NCI-H1105 treated with DMSO at 0.1 percent for 48 hours (cell line): ENCODE measurements around the gene SEPTIN1.
A peak's percentile ranks its signal among the peaks of the same experiment; 100 is the strongest.
"Not testable (repeated sequence)": the region's sequence is repeated elsewhere in the genome, so short reads cannot be mapped to it uniquely, and the experiment has no call there.

Source experiments
- DNase-seq: peaks from one replicate; lab custom pipeline; 2025; lab: John Stamatoyannopoulos, UW

SEPTIN1 gene

GRCh38 chr16:30357715-30358576, 24.4 kb downstream of the SEPTIN1 start:
- DNase-seq: no peak

GRCh38 chr16:30357085-30357714, 25.2 kb downstream of the SEPTIN1 start:
- DNase-seq: no peak

- DNase-seq: peak; percentile 43
Observed at GRCh38 chr16:30356401-30357084, 25.8 kb downstream of the SEPTIN1 start.

GRCh38 chr16:30355954-30356308, 26.4 kb downstream of the SEPTIN1 start:
- no peak for DNase-seq

GRCh38 chr16:30355144-30355953, 27.0 kb downstream of the SEPTIN1 start, which contains the start of gene CD2BP2:
CD2BP2 (minus strand) TSS chr16:30355308; CDS start chr16:30354681, 627 bp downstream.
- DNase-seq: peak; percentile 97

- DNase-seq: no peak
Observed at GRCh38 chr16:30354423-30355143, 27.8 kb downstream of the SEPTIN1 start.

- DNase-seq: no peak
Observed at GRCh38 chr16:30353438-30354129, 28.8 kb downstream of the SEPTIN1 start.

GRCh38 chr16:30352488-30353401, 29.6 kb downstream of the SEPTIN1 start:
- no peak for DNase-seq

- no peak for DNase-seq
Observed at GRCh38 chr16:30351586-30352419, 30.6 kb downstream of the SEPTIN1 start.

- DNase-seq: no peak
Observed at GRCh38 chr16:30351001-30351441, 31.3 kb downstream of the SEPTIN1 start.

- DNase-seq: no peak
Observed at GRCh38 chr16:30350134-30350871, 32.1 kb downstream of the SEPTIN1 start.

GRCh38 chr16:30349675-30350074, 32.7 kb downstream of the SEPTIN1 start:
- DNase-seq: no peak

GRCh38 chr16:30348929-30349328, 33.4 kb downstream of the SEPTIN1 start:
- DNase-seq: no peak

GRCh38 chr16:30348113-30348512, 34.2 kb downstream of the SEPTIN1 start:
- no peak for DNase-seq

GRCh38 chr16:30346286-30346685, 36.1 kb downstream of the SEPTIN1 start:
- no peak for DNase-seq

GRCh38 chr16:30343491-30343820, 38.9 kb downstream of the SEPTIN1 start:
- DNase-seq: not testable (repeated sequence)

- DNase-seq: no peak
Observed at GRCh38 chr16:30342751-30343490, 39.4 kb downstream of the SEPTIN1 start.
